ENCODE measurements around the gene SEC61G.

SEC61G gene
- long read RNA-seq, transcript SEC61G-201 (4 exons, 462 nt) = major isoform, 8 of 8 reads
- long read RNA-seq, partial matches to known transcripts = 0 of 8 reads
- long read RNA-seq, other reads (novel, unspliced or antisense) = 0 of 8 reads

GRCh38 chr7:54758702-54759592 lies at the start of gene SEC61G:
SEC61G (minus strand) TSS chr7:54759211; CDS start chr7:54757588, 1,623 bp downstream.
- DNase-seq (ENCODE audit: low read depth in 1 of 2, low spot score in 1 of 2) = peak; percentile 94 to 95
- TF ChIP-seq SPI1 (IDR thresholded peaks at IDR 0.05; ENCODE audit: borderline replicate concordance, low read depth) (no peak), GABPA (IDR thresholded peaks at IDR 0.05; ENCODE audit: low read depth) (peak; percentile 93), POLR2AphosphoS5 (IDR thresholded peaks at IDR 0.05; ENCODE audit: low read depth) (peak; percentile 96), REST (IDR thresholded peaks at IDR 0.05; ENCODE audit: insufficient replicate concordance, low read depth) (peak; percentile 75)
- TF ChIP-seq, protein P1, sequence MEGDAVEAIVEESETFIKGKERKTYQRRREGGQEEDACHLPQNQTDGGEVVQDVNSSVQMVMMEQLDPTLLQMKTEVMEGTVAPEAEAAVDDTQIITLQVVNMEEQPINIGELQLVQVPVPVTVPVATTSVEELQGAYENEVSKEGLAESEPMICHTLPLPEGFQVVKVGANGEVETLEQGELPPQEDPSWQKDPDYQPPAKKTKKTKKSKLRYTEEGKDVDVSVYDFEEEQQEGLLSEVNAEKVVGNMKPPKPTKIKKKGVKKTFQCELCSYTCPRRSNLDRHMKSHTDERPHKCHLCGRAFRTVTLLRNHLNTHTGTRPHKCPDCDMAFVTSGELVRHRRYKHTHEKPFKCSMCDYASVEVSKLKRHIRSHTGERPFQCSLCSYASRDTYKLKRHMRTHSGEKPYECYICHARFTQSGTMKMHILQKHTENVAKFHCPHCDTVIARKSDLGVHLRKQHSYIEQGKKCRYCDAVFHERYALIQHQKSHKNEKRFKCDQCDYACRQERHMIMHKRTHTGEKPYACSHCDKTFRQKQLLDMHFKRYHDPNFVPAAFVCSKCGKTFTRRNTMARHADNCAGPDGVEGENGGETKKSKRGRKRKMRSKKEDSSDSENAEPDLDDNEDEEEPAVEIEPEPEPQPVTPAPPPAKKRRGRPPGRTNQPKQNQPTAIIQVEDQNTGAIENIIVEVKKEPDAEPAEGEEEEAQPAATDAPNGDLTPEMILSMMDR (IDR thresholded peaks at IDR 0.05; ENCODE audit: insufficient read depth, low read length) = no peak
- peak within 1 kb of the TSS; percentile 83 for H3K27ac ChIP-seq (replicated peaks)

DNA sequence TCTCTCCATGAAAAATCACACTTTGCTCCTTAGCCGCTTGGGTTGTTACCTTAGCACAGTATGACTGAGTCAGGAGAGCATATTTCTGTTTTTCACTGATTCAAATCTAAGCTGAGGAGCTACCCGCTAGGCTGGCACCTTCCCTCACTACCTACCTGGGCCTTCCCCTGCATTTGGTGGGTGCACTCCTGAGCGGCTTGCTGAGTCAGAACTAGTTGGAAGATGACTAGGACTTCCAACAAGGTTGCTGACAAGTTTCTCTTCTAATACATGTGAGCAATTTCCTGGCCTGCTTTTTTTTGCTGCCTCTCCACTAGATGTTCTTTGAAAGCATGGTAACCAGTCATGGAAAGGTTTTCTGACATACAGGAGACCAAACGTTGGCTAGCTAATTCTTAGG lies 43.8 kb upstream of the SEC61G start:
- no peak overlapping the region for H3K27ac ChIP-seq (replicated peaks)

More at GRCh38 chr7:54758702-54759592, at the start of gene SEC61G:
- Histone ChIP-seq H3K4me3 (replicated peaks; ENCODE audit: insufficient read depth, low read length) (peak within 1 kb of the TSS; percentile 94), H3K27me3 (ENCODE audit: insufficient read depth, poor library complexity, severe bottlenecking) (no peaks in the 10 kb centered on the region)

GRCh38 chr7:54802114-54802513 lies 43.1 kb upstream of the SEC61G start:
- Histone ChIP-seq H3K4me3 (replicated peaks; ENCODE audit: insufficient read depth, low read length) (no peak overlapping the region), H3K27me3 (ENCODE audit: insufficient read depth, poor library complexity, severe bottlenecking) (no peaks in the 10 kb centered on the region), H3K27ac (replicated peaks) (no peak overlapping the region)
- TF ChIP-seq, protein P1 (IDR thresholded peaks at IDR 0.05; ENCODE audit: insufficient read depth, low read length) = no peak
- DNase-seq (ENCODE audit: low read depth in 1 of 2, low spot score in 1 of 2) = no peak

More for the DNA sequence above, 43.8 kb upstream of the SEC61G start:
- H3K27me3 ChIP-seq (ENCODE audit: insufficient read depth, poor library complexity, severe bottlenecking) = no peaks in the 10 kb centered on the region
- H3K4me3 ChIP-seq (replicated peaks; ENCODE audit: insufficient read depth, low read length) = no peak overlapping the region
- TF ChIP-seq, protein P1 (IDR thresholded peaks at IDR 0.05; ENCODE audit: insufficient read depth, low read length) = no peak
- TF ChIP-seq GABPA (IDR thresholded peaks at IDR 0.05; ENCODE audit: low read depth) (no peak), SPI1 (IDR thresholded peaks at IDR 0.05; ENCODE audit: borderline replicate concordance, low read depth) (no peak)
- no peak for DNase-seq (ENCODE audit: low read depth in 1 of 2, low spot score in 1 of 2)

GRCh38 chr7:54799792-54800191 lies 40.8 kb upstream of the SEC61G start:
- H3K27ac ChIP-seq (replicated peaks) = no peak overlapping the region
- TF ChIP-seq REST (IDR thresholded peaks at IDR 0.05; ENCODE audit: insufficient replicate concordance, low read depth) (no peak), GABPA (IDR thresholded peaks at IDR 0.05; ENCODE audit: low read depth) (no peak)
- H3K27me3 ChIP-seq (ENCODE audit: insufficient read depth, poor library complexity, severe bottlenecking) = peaks cover 2% of the 10 kb centered on the region
- no peak for DNase-seq (ENCODE audit: low read depth in 1 of 2, low spot score in 1 of 2)
- no peak overlapping the region for H3K4me3 ChIP-seq (replicated peaks; ENCODE audit: insufficient read depth, low read length)

Measured in HL-60 (cell line).